ENCODE results near the gene ACTN3.

Gene ACTN3

DNA sequence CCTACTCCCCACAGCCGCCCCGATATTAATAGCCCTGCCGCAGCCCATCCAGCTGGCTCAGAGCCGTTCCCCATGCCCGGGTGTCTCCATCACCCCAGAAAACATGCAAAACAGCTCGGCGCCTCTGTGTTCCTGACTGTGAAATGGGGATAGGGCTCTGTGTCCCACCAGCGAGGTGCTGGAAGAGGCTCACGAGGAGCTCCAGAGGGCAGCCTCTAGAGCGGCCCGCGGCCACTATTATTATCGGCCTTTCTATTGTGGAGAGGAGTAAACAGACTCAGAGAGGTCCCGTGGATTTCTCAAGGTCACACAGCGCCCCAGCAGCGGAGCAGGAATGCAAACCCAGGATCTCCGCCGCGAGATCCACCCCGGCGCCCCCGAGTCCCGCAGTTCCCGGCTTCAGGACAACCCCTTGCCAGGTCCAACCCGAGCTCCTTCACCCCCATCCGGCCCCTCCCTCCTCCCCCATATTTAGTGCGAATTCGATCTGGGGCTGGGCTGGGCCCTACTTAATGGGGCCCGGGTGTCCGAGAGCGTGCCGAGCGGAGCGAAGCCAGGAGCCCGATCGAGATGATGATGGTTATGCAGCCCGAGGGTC, at the start of gene ACTN3:
ACTN3 (plus strand) TSS at position 536 of the 598 bp plus-strand sequence; CDS start at position 571, 35 bp downstream.
- Histone ChIP-seq H3K4me2 (ENCODE audit: insufficient read depth, low read length) (peak within 1 kb of the TSS; percentile 77), H3K27me3 (ENCODE audit: insufficient read depth, low read length, poor library complexity) (no peaks in the 10 kb centered on the region), H3K79me2 (ENCODE audit: insufficient read depth, low read length) (peaks cover 8% of the 10 kb centered on the region), H3K4me1 (ENCODE audit: insufficient read depth, low read length) (peaks cover 32% of the 10 kb centered on the region), H4K20me1 (ENCODE audit: insufficient read depth, low read length) (no peaks in the 10 kb centered on the region), H2AFZ (ENCODE audit: low read depth, low read length) (peak within 1 kb of the TSS; percentile 95), H3K27ac (ENCODE audit: low read length) (peak within 1 kb of the TSS; percentile 74), H3K9ac (ENCODE audit: low read depth, low read length) (peak within 1 kb of the TSS; percentile 91), H3K36me3 (ENCODE audit: insufficient read depth, low read length) (peaks cover 19% of the 10 kb centered on the region), H3K9me3 (ENCODE audit: insufficient read depth, low read length, severe bottlenecking) (no peaks in the 10 kb centered on the region), H3K4me3 (ENCODE audit: low read depth in 1 of 2, low read length in 2 of 2) (peak within 1 kb of the TSS; percentile 83 to 90)
- ATAC-seq (ENCODE audit: insufficient read depth, low read depth) (no peak), DNase-seq (no peak)
- no peak for TF ChIP-seq EZH2 (IDR thresholded peaks at IDR 0.05; ENCODE audit: borderline replicate concordance, low read depth, low read length, severe bottlenecking)
- TF ChIP-seq, protein P1, sequence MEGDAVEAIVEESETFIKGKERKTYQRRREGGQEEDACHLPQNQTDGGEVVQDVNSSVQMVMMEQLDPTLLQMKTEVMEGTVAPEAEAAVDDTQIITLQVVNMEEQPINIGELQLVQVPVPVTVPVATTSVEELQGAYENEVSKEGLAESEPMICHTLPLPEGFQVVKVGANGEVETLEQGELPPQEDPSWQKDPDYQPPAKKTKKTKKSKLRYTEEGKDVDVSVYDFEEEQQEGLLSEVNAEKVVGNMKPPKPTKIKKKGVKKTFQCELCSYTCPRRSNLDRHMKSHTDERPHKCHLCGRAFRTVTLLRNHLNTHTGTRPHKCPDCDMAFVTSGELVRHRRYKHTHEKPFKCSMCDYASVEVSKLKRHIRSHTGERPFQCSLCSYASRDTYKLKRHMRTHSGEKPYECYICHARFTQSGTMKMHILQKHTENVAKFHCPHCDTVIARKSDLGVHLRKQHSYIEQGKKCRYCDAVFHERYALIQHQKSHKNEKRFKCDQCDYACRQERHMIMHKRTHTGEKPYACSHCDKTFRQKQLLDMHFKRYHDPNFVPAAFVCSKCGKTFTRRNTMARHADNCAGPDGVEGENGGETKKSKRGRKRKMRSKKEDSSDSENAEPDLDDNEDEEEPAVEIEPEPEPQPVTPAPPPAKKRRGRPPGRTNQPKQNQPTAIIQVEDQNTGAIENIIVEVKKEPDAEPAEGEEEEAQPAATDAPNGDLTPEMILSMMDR (IDR thresholded peaks at IDR 0.05; ENCODE audit: borderline replicate concordance, extremely low read depth, low read length, poor library complexity, severe bottlenecking), result no peak

DNA sequence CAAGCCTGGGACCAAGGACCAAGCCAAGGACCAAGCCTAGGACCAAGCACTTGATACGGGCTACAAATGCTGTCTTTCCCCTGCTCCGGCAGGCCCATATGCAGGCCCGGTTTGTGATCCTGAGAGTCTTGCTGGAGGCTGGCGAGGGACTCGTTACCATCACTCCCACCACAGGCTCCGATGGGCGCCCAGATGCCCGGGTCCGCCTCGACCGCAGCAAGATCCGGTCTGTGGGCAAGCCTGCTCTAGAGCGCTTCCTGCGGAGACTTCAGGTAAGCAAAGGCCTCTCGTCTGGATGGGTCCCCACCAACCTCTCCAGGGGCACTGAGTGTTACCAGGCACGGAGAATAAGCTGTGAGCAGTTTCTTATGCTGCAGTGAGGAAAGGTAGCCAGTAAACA, 49.5 kb upstream of the ACTN3 start:
- H3K79me2 ChIP-seq (ENCODE audit: insufficient read depth, low read length), result no peaks in the 10 kb centered on the region
- H3K9ac ChIP-seq (ENCODE audit: low read depth, low read length), result no peak overlapping the region
- peaks cover 6% of the 10 kb centered on the region for H4K20me1 ChIP-seq (ENCODE audit: insufficient read depth, low read length)
- H3K36me3 ChIP-seq (ENCODE audit: insufficient read depth, low read length), result peaks cover 62% of the 10 kb centered on the region
- no peak overlapping the region for H3K4me2 ChIP-seq (ENCODE audit: insufficient read depth, low read length)
- H3K4me3 ChIP-seq (ENCODE audit: low read depth in 1 of 2, low read length in 2 of 2), result no peak overlapping the region
- no peaks in the 10 kb centered on the region for H3K27me3 ChIP-seq (ENCODE audit: insufficient read depth, low read length, poor library complexity)
- no peaks in the 10 kb centered on the region for H3K9me3 ChIP-seq (ENCODE audit: insufficient read depth, low read length, severe bottlenecking)
- DNase-seq (no peak), ATAC-seq (ENCODE audit: insufficient read depth, low read depth) (no peak)
- H2AFZ ChIP-seq (ENCODE audit: low read depth, low read length), result no peak overlapping the region
- TF ChIP-seq, protein P1 (IDR thresholded peaks at IDR 0.05; ENCODE audit: borderline replicate concordance, extremely low read depth, low read length, poor library complexity, severe bottlenecking), result no peak
- no peak for TF ChIP-seq EZH2 (IDR thresholded peaks at IDR 0.05; ENCODE audit: borderline replicate concordance, low read depth, low read length, severe bottlenecking)
- no peaks in the 10 kb centered on the region for H3K4me1 ChIP-seq (ENCODE audit: insufficient read depth, low read length)
- no peak overlapping the region for H3K27ac ChIP-seq (ENCODE audit: low read length)

DNA sequence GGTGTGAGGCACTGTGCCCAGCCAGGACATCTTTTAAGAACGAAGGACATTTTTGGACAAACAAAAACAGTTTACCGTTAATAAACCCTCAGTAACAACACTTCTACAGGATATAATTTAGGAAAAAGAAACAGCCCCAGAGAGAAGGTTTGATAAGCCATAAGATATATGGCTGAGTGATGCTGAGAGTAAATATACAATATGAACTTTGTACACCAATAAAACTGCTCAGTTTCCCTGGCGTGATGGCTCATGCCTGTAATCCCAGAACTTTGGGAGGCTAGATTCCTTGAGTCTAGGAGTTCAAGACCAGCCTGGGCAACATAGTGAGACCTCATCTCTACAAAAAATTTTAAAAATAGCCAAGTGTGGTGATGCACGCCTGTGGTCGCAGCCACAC, 48.2 kb upstream of the ACTN3 start:
- H3K27ac ChIP-seq (ENCODE audit: low read length), result no peak overlapping the region
- H4K20me1 ChIP-seq (ENCODE audit: insufficient read depth, low read length), result no peaks in the 10 kb centered on the region; the same call in none of the 2 replicates
- TF ChIP-seq EZH2 (IDR thresholded peaks at IDR 0.05; ENCODE audit: borderline replicate concordance, low read depth, low read length, severe bottlenecking), result no peak
- TF ChIP-seq, protein P1 (IDR thresholded peaks at IDR 0.05; ENCODE audit: borderline replicate concordance, extremely low read depth, low read length, poor library complexity, severe bottlenecking), result no peak
- peaks cover 49% of the 10 kb centered on the region for H3K36me3 ChIP-seq (ENCODE audit: insufficient read depth, low read length)
- H2AFZ ChIP-seq (ENCODE audit: low read depth, low read length), result no peak overlapping the region
- H3K9ac ChIP-seq (ENCODE audit: low read depth, low read length), result no peak overlapping the region
- H3K79me2 ChIP-seq (ENCODE audit: insufficient read depth, low read length), result no peaks in the 10 kb centered on the region
- no peak for ATAC-seq (ENCODE audit: insufficient read depth, low read depth)
- H3K4me2 ChIP-seq (ENCODE audit: insufficient read depth, low read length), result no peak overlapping the region
- no peaks in the 10 kb centered on the region for H3K9me3 ChIP-seq (ENCODE audit: insufficient read depth, low read length, severe bottlenecking)
- H3K4me1 ChIP-seq (ENCODE audit: insufficient read depth, low read length), result no peaks in the 10 kb centered on the region
- no peak overlapping the region for H3K4me3 ChIP-seq (ENCODE audit: low read depth in 1 of 2, low read length in 2 of 2)
- no peaks in the 10 kb centered on the region for H3K27me3 ChIP-seq (ENCODE audit: insufficient read depth, low read length, poor library complexity)
- DNase-seq, result no peak
